ENCODE data around the gene GTF3A.

Gene GTF3A

GRCh38 chr13:27381601-27382000, 42.8 kb upstream of the GTF3A start:
- no peak for DNase-seq (ENCODE audit: low read depth)
- no peak for TF ChIP-seq MAX (IDR thresholded peaks at IDR 0.05; ENCODE audit: low read depth, low read length)
- TF ChIP-seq POLR2A (IDR thresholded peaks at IDR 0.05; ENCODE audit: extremely low read depth, insufficient read length): no peak
- TF ChIP-seq MYC (IDR thresholded peaks at IDR 0.05; ENCODE audit: low read depth, low read length): no peak
- no peak for TF ChIP-seq CTCF (IDR thresholded peaks at IDR 0.05; ENCODE audit: low read depth, low read length)
- no peak overlapping the region for H3K4me3 ChIP-seq (ENCODE audit: low read depth, low read length)

- TF ChIP-seq MAX (IDR thresholded peaks at IDR 0.05; ENCODE audit: low read depth, low read length) (no peak), CTCF (IDR thresholded peaks at IDR 0.05; ENCODE audit: low read depth, low read length) (no peak), POLR2A (IDR thresholded peaks at IDR 0.05; ENCODE audit: extremely low read depth, insufficient read length) (no peak), MYC (IDR thresholded peaks at IDR 0.05; ENCODE audit: low read depth, low read length) (no peak)
- no peak overlapping the region for H3K4me3 ChIP-seq (ENCODE audit: low read depth, low read length)
- DNase-seq (ENCODE audit: low read depth): no peak
These were observed 41.1 kb upstream of the GTF3A start for GRCh38 chr13:27383104-27383921.

DNA sequence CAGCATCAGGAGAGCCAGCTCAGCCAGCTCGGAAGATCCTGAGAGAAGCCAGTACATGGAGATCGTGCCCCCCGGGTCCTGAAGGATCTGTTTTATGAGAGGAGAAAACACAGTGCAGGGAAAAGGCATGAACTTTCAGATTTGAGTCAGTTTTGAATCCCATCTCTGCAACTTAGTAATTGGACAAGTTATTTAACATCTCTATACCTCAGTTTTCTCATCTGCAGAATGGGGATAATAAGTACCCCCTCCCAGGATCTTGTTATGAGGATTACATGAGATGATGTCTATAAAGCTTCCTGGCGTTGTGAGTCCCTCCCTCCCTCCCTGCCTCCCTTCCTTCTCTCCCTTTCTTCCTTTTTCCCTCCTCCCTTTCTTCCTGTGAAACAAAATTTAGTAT, 40.1 kb upstream of the GTF3A start:
- DNase-seq (ENCODE audit: low read depth): no peak
- TF ChIP-seq POLR2A (IDR thresholded peaks at IDR 0.05; ENCODE audit: extremely low read depth, insufficient read length) (no peak), MYC (IDR thresholded peaks at IDR 0.05; ENCODE audit: low read depth, low read length) (no peak), MAX (IDR thresholded peaks at IDR 0.05; ENCODE audit: low read depth, low read length) (no peak), CTCF (IDR thresholded peaks at IDR 0.05; ENCODE audit: low read depth, low read length) (no peak)
- no peak overlapping the region for H3K4me3 ChIP-seq (ENCODE audit: low read depth, low read length)

DNA sequence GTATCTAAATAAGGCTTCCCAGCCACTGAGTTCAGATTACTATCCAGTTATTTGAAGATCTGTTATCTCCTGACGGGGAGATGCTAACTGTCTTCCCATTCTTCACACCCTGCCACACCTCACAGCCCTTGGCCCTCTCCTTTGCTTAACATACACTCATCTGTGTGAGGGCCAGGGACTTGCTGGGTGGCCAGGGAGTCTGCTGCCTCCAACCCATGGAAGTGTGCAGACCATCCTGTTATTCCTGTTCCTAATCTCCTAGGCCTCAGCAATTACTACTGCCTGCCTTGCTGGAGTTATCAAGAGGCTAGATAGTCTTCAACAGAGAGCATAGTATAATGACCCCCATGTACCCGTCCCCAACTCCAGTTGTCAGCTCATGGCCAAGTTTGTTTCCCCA, 36.2 kb upstream of the GTF3A start:
- no peak for TF ChIP-seq POLR2A (IDR thresholded peaks at IDR 0.05; ENCODE audit: extremely low read depth, insufficient read length)
- TF ChIP-seq CTCF (IDR thresholded peaks at IDR 0.05; ENCODE audit: low read depth, low read length): no peak
- no peak for TF ChIP-seq MAX (IDR thresholded peaks at IDR 0.05; ENCODE audit: low read depth, low read length)
- no peak for TF ChIP-seq MYC (IDR thresholded peaks at IDR 0.05; ENCODE audit: low read depth, low read length)
- no peak for DNase-seq (ENCODE audit: low read depth)
- no peak overlapping the region for H3K4me3 ChIP-seq (ENCODE audit: low read depth, low read length)

DNA sequence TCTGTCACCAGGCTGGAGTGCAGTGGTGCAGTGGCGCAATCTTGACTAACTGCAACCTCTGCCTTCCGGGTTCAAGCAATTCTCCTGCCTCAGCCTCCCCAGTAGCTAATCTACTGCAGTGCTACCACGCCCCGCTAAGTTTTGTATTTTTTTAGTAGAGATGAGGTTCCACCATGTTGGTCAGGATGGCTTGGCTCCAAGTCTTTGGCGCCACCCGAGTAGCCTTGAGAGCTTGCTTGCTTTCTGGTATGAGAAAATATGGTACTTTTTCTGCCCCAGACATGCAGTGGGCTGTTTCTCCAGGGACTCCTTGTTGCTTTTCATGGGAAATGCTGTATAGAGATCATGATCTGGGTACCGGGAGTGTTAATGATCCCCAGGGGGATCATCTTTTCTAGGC, 34.5 kb upstream of the GTF3A start:
- no peak for DNase-seq (ENCODE audit: low read depth)
- TF ChIP-seq CTCF (IDR thresholded peaks at IDR 0.05; ENCODE audit: low read depth, low read length) (no peak), POLR2A (IDR thresholded peaks at IDR 0.05; ENCODE audit: extremely low read depth, insufficient read length) (no peak), MAX (IDR thresholded peaks at IDR 0.05; ENCODE audit: low read depth, low read length) (no peak), MYC (IDR thresholded peaks at IDR 0.05; ENCODE audit: low read depth, low read length) (no peak)
- no peak overlapping the region for H3K4me3 ChIP-seq (ENCODE audit: low read depth, low read length)
